ENCODE data around the gene CTDP1. TPM values are rescaled to one million over a fixed set of nuclear protein-coding genes. Genes with fewer than 3 reads are reported as not detected.

CTDP1 gene
- total and polyA plus RNA-seq, 4 donors = 7.0 to 19.8 (median 16.7) TPM

GRCh38 chr18:79635427-79635726 is 44.2 kb upstream of the CTDP1 start:
- Histone ChIP-seq H3K27me3 (ENCODE audit: control insufficient read depth in 1 of 2, insufficient read depth in 2 of 2, low read length in 1 of 2) (no peaks in the 10 kb centered on the region), H3K9me3 (ENCODE audit: control insufficient read depth, low read length) (no peaks in the 10 kb centered on the region), H3K27ac (ENCODE audit: low read depth in 1 of 2, low read length in 2 of 2) (no peak overlapping the region), H3K36me3 (ENCODE audit: control insufficient read depth in 1 of 2, insufficient read depth in 2 of 2, low read length in 1 of 2) (no peaks in the 10 kb centered on the region), H3K4me3 (ENCODE audit: low read length in 2 of 2) (no peak overlapping the region), H3K4me1 (ENCODE audit: control insufficient read depth in 1 of 2, insufficient read depth in 2 of 2, low read length in 2 of 2) (no peaks in the 10 kb centered on the region)
- ATAC-seq (ENCODE audit: low FRiP score) (no peak), DNase-seq (no peak)
- intact Hi-C loops (cut with DNase I) = loop anchor here (5.0 kb wide), 1 partner anchor 48 kb away; no protein-coding TSS in a partner anchor
- WGBS, 2 donors = 93 to 95% methylated on average over 15 of the region's 15 CpGs

GRCh38 chr18:79637181-79637920 is 42.3 kb upstream of the CTDP1 start:
- Histone ChIP-seq H3K9me3 (ENCODE audit: control insufficient read depth, low read length) (no peaks in the 10 kb centered on the region), H3K27ac (ENCODE audit: low read depth in 1 of 2, low read length in 2 of 2) (no peak overlapping the region), H3K4me3 (ENCODE audit: low read length in 2 of 2) (no peak overlapping the region), H3K27me3 (ENCODE audit: control insufficient read depth in 1 of 2, insufficient read depth in 2 of 2, low read length in 1 of 2) (no peaks in the 10 kb centered on the region), H3K4me1 (ENCODE audit: control insufficient read depth in 1 of 2, insufficient read depth in 2 of 2, low read length in 2 of 2) (no peaks in the 10 kb centered on the region), H3K36me3 (ENCODE audit: control insufficient read depth in 1 of 2, insufficient read depth in 2 of 2, low read length in 1 of 2) (no peaks in the 10 kb centered on the region)
- DNase-seq (no peak), ATAC-seq (ENCODE audit: low FRiP score) (no peak)
- 46 to 58% methylated on average over 50 to 58 of the region's 58 CpGs for WGBS, 2 donors
- intact Hi-C loops (cut with DNase I) = loop anchor here (5.0 kb wide), 1 partner anchor 50 kb away; no protein-coding TSS in a partner anchor

GRCh38 chr18:79637921-79638909 is 41.4 kb upstream of the CTDP1 start:
- peak; percentile 76 for ATAC-seq (ENCODE audit: low FRiP score)
- Histone ChIP-seq H3K27ac (ENCODE audit: low read depth in 1 of 2, low read length in 2 of 2) (peak overlapping the region in 1 of 2 donors; percentile 29), H3K4me3 (ENCODE audit: low read length in 2 of 2) (no peak overlapping the region), H3K9me3 (ENCODE audit: control insufficient read depth, low read length) (no peaks in the 10 kb centered on the region), H3K36me3 (ENCODE audit: control insufficient read depth in 1 of 2, insufficient read depth in 2 of 2, low read length in 1 of 2) (no peaks in the 10 kb centered on the region), H3K4me1 (ENCODE audit: control insufficient read depth in 1 of 2, insufficient read depth in 2 of 2, low read length in 2 of 2) (no peaks in the 10 kb centered on the region), H3K27me3 (ENCODE audit: control insufficient read depth in 1 of 2, insufficient read depth in 2 of 2, low read length in 1 of 2) (no peaks in the 10 kb centered on the region)
- DNase-seq = no peak
- 15 to 29% methylated on average over 76 to 99 of the region's 99 CpGs for WGBS, 2 donors
- intact Hi-C loops (cut with DNase I) = loop anchor here (5.0 kb wide), 1 partner anchor 51 kb away; no protein-coding TSS in a partner anchor

- intact Hi-C loops (cut with DNase I) = loop anchor here (5.0 kb wide), 1 partner anchor 52 kb away; no protein-coding TSS in a partner anchor
- Histone ChIP-seq H3K27ac (ENCODE audit: low read depth in 1 of 2, low read length in 2 of 2) (peak overlapping the region in 1 of 2 donors; percentile 2), H3K27me3 (ENCODE audit: control insufficient read depth in 1 of 2, insufficient read depth in 2 of 2, low read length in 1 of 2) (no peaks in the 10 kb centered on the region), H3K36me3 (ENCODE audit: control insufficient read depth in 1 of 2, insufficient read depth in 2 of 2, low read length in 1 of 2) (no peaks in the 10 kb centered on the region), H3K4me3 (ENCODE audit: low read length in 2 of 2) (no peak overlapping the region), H3K9me3 (ENCODE audit: control insufficient read depth, low read length) (no peaks in the 10 kb centered on the region), H3K4me1 (ENCODE audit: control insufficient read depth in 1 of 2, insufficient read depth in 2 of 2, low read length in 2 of 2) (no peaks in the 10 kb centered on the region)
- 40 to 44% methylated on average over 10 of the region's 10 CpGs for WGBS, 2 donors
- DNase-seq (no peak), ATAC-seq (ENCODE audit: low FRiP score) (no peak)
Measured at GRCh38 chr18:79639072-79639829, 40.4 kb upstream of the CTDP1 start.

GRCh38 chr18:79640064-79640672 is 39.4 kb upstream of the CTDP1 start:
- intact Hi-C loops (cut with DNase I) = loop anchor here (5.0 kb wide), 1 partner anchor 113 kb away; no protein-coding TSS in a partner anchor
- Histone ChIP-seq H3K27me3 (ENCODE audit: control insufficient read depth in 1 of 2, insufficient read depth in 2 of 2, low read length in 1 of 2) (no peaks in the 10 kb centered on the region), H3K4me3 (ENCODE audit: low read length in 2 of 2) (no peak overlapping the region), H3K36me3 (ENCODE audit: control insufficient read depth in 1 of 2, insufficient read depth in 2 of 2, low read length in 1 of 2) (no peaks in the 10 kb centered on the region), H3K27ac (ENCODE audit: low read depth in 1 of 2, low read length in 2 of 2) (no peak overlapping the region), H3K9me3 (ENCODE audit: control insufficient read depth, low read length) (no peaks in the 10 kb centered on the region), H3K4me1 (ENCODE audit: control insufficient read depth in 1 of 2, insufficient read depth in 2 of 2, low read length in 2 of 2) (no peaks in the 10 kb centered on the region)
- ATAC-seq (ENCODE audit: low FRiP score) = no peak
- WGBS, 2 donors = 92 to 93% methylated on average over 21 of the region's 21 CpGs
- DNase-seq = no peak

- Histone ChIP-seq H3K9me3 (ENCODE audit: control insufficient read depth, low read length) (no peaks in the 10 kb centered on the region), H3K36me3 (ENCODE audit: control insufficient read depth in 1 of 2, insufficient read depth in 2 of 2, low read length in 1 of 2) (no peaks in the 10 kb centered on the region), H3K27me3 (ENCODE audit: control insufficient read depth in 1 of 2, insufficient read depth in 2 of 2, low read length in 1 of 2) (no peaks in the 10 kb centered on the region), H3K27ac (ENCODE audit: low read depth in 1 of 2, low read length in 2 of 2) (no peak overlapping the region), H3K4me1 (ENCODE audit: control insufficient read depth in 1 of 2, insufficient read depth in 2 of 2, low read length in 2 of 2) (no peaks in the 10 kb centered on the region), H3K4me3 (ENCODE audit: low read length in 2 of 2) (no peak overlapping the region)
- no peak for ATAC-seq (ENCODE audit: low FRiP score)
- WGBS, 2 donors = 94 to 97% methylated on average over 10 of the region's 10 CpGs
- DNase-seq = no peak
- intact Hi-C loops (cut with DNase I) = loop anchor here (5.0 kb wide), 1 partner anchor 114 kb away; no protein-coding TSS in a partner anchor
Measured at GRCh38 chr18:79640875-79641274, 38.7 kb upstream of the CTDP1 start.

- Histone ChIP-seq H3K9me3 (ENCODE audit: control insufficient read depth, low read length) (no peaks in the 10 kb centered on the region), H3K36me3 (ENCODE audit: control insufficient read depth in 1 of 2, insufficient read depth in 2 of 2, low read length in 1 of 2) (no peaks in the 10 kb centered on the region), H3K4me1 (ENCODE audit: control insufficient read depth in 1 of 2, insufficient read depth in 2 of 2, low read length in 2 of 2) (no peaks in the 10 kb centered on the region), H3K4me3 (ENCODE audit: low read length in 2 of 2) (no peak overlapping the region), H3K27me3 (ENCODE audit: control insufficient read depth in 1 of 2, insufficient read depth in 2 of 2, low read length in 1 of 2) (no peaks in the 10 kb centered on the region), H3K27ac (ENCODE audit: low read depth in 1 of 2, low read length in 2 of 2) (no peak overlapping the region)
- intact Hi-C loops (cut with DNase I) = loop anchor here (5.0 kb wide), 1 partner anchor 115 kb away; no protein-coding TSS in a partner anchor
- WGBS, 2 donors = 91 to 92% methylated on average over 33 of the region's 33 CpGs
- ATAC-seq (ENCODE audit: low FRiP score) = no peak
- no peak for DNase-seq
Measured at GRCh38 chr18:79641722-79642497, 37.7 kb upstream of the CTDP1 start.
